ENCODE measurements around the gene AGAP1. TPM values are rescaled to one million over a fixed set of nuclear protein-coding genes. Genes with fewer than 3 reads are reported as not detected.

Gene AGAP1
- total RNA-seq, 2 donors from 2014 or later = 16.1 to 40.1 TPM

- Histone ChIP-seq H3K9me3 (no peaks in the 10 kb centered on the region), H3K27ac (no peak overlapping the region), H3K4me3 (no peak overlapping the region), H3K4me1 (replicated peaks) (no peaks in the 10 kb centered on the region), H3K36me3 (no peaks in the 10 kb centered on the region), H3K27me3 (replicated peaks; ENCODE audit: insufficient read depth) (no peaks in the 10 kb centered on the region)
- TF ChIP-seq POLR2A (IDR thresholded peaks at IDR 0.05) (no peak), POLR2AphosphoS5 (IDR thresholded peaks at IDR 0.05) (no peak)
- TF ChIP-seq, protein P1, sequence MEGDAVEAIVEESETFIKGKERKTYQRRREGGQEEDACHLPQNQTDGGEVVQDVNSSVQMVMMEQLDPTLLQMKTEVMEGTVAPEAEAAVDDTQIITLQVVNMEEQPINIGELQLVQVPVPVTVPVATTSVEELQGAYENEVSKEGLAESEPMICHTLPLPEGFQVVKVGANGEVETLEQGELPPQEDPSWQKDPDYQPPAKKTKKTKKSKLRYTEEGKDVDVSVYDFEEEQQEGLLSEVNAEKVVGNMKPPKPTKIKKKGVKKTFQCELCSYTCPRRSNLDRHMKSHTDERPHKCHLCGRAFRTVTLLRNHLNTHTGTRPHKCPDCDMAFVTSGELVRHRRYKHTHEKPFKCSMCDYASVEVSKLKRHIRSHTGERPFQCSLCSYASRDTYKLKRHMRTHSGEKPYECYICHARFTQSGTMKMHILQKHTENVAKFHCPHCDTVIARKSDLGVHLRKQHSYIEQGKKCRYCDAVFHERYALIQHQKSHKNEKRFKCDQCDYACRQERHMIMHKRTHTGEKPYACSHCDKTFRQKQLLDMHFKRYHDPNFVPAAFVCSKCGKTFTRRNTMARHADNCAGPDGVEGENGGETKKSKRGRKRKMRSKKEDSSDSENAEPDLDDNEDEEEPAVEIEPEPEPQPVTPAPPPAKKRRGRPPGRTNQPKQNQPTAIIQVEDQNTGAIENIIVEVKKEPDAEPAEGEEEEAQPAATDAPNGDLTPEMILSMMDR (IDR thresholded peaks at IDR 0.05) = no peak
- intact Hi-C loops (cut with DNase I) = no loop called here
- WGBS = 70% methylated on average over 4 of the region's 4 CpGs
- DNase-seq (ENCODE audit: low spot score) = no peak
These were observed 10.5 kb upstream of the AGAP1 start for GRCh38 chr2:235483313-235483712.

DNA sequence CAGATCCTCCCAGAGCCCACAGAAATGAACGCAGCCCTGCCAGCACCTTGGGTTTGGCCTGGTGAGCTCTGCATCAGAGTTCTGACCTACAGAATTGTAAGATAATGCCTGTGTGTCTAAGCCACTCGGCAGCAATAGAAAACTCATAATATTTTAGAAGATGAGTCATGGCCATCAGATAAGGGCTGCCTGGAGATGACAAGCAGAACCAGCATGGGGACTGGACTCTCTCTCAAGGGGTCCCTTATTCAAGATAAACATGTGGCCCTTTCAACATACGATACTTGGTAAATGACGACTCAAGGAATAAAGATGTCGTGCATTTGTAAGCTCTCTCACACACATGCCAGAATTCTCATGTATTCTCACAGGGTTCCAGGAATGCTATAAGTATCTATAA is 8.5 kb upstream of the AGAP1 start:
- DNase-seq (ENCODE audit: low spot score) = no peak
- Histone ChIP-seq H3K27me3 (replicated peaks; ENCODE audit: insufficient read depth) (no peaks in the 10 kb centered on the region), H3K27ac (no peak overlapping the region), H3K9me3 (no peaks in the 10 kb centered on the region), H3K4me3 (no peak overlapping the region), H3K4me1 (replicated peaks) (no peaks in the 10 kb centered on the region), H3K36me3 (no peaks in the 10 kb centered on the region)
- 80% methylated on average over 5 of the region's 5 CpGs for WGBS
- intact Hi-C loops (cut with DNase I) = no loop called here
- TF ChIP-seq POLR2AphosphoS5 (IDR thresholded peaks at IDR 0.05) (no peak), POLR2A (IDR thresholded peaks at IDR 0.05) (no peak)
- TF ChIP-seq, protein P1 (IDR thresholded peaks at IDR 0.05) = no peak

DNA sequence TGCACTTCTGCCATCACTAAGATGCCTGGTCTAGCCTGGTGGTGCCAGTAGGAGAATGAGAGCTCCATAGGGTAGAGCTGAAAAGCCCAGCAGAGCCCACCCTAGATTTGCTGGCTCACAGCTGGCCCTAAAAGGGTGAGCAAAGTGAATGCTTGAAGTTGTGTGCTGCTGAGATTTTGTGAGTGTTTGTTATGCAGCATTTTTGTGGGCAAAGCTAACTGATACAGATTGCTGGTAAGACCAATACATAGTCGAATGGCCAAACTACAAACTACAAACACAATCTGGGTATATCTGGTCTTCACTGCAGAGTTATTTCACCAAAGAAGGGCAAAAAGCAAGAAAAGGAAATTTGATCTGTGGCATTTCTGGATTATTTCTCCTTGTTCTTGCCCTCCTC is 7.1 kb upstream of the AGAP1 start:
- H3K4me1 ChIP-seq (replicated peaks) = no peaks in the 10 kb centered on the region
- TF ChIP-seq POLR2AphosphoS5 (IDR thresholded peaks at IDR 0.05) = no peak
- H3K9me3 ChIP-seq = no peaks in the 10 kb centered on the region
- H3K27me3 ChIP-seq (replicated peaks; ENCODE audit: insufficient read depth) = no peaks in the 10 kb centered on the region
- H3K36me3 ChIP-seq = no peaks in the 10 kb centered on the region
- no peak overlapping the region for H3K27ac ChIP-seq
- no peak for DNase-seq (ENCODE audit: low spot score)
- no peak overlapping the region for H3K4me3 ChIP-seq
- intact Hi-C loops (cut with DNase I) = no loop called here
- WGBS = 79% methylated on average over 1 of the region's 1 CpG

- TF ChIP-seq POLR2A (IDR thresholded peaks at IDR 0.05) = no peak
- no peak for TF ChIP-seq POLR2AphosphoS5 (IDR thresholded peaks at IDR 0.05)
- TF ChIP-seq, protein P1 (IDR thresholded peaks at IDR 0.05) = no peak
- H3K4me1 ChIP-seq (replicated peaks) = no peaks in the 10 kb centered on the region
- no peaks in the 10 kb centered on the region for H3K9me3 ChIP-seq
- WGBS = 88% methylated on average over 2 of the region's 2 CpGs
- no peaks in the 10 kb centered on the region for H3K36me3 ChIP-seq
- no peaks in the 10 kb centered on the region for H3K27me3 ChIP-seq (replicated peaks; ENCODE audit: insufficient read depth)
- intact Hi-C loops (cut with DNase I) = loop anchor here (5.0 to 10.0 kb wide), 2 partner anchors 175 to 1597 kb away; partner anchors contain the start of gene COPS8
- H3K27ac ChIP-seq = no peak overlapping the region
- H3K4me3 ChIP-seq = no peak overlapping the region
- DNase-seq (ENCODE audit: low spot score) = no peak
These were observed 3.9 kb upstream of the AGAP1 start for GRCh38 chr2:235489897-235490296.

DNA sequence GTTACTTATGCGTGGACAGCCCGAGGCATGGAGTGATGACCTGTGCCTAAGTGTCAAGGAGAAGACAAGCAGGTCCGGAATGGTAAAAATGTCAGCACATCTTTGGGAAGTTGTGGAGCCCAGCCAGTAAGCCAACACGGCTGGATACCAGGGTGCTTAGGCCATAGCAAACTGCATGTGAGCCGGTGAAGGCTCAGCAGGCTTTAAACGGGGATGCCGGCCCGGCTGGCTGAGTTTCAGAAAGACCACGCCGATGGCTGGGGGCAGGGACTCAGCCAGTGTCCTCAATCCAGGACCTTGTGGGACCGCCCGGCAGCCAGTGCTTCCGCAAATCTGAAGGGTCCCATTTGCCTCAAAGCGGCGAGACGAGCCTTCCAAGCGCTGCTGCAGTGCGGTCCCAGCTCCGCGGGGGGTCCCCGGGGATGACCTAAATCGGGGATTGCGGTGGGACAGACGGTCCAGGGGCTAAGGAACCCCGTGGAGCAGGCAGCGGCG is 946 bp upstream of the AGAP1 start:
- Histone ChIP-seq H3K9me3 (no peaks in the 10 kb centered on the region), H3K4me3 (peak overlapping the region; percentile 50 to 63), H3K4me1 (replicated peaks) (peaks cover 2% of the 10 kb centered on the region), H3K27ac (peak overlapping the region; percentile 69 to 88), H3K36me3 (no peaks in the 10 kb centered on the region), H3K27me3 (replicated peaks; ENCODE audit: insufficient read depth) (no peaks in the 10 kb centered on the region)
- TF ChIP-seq POLR2AphosphoS5 (IDR thresholded peaks at IDR 0.05) (no peak), POLR2A (IDR thresholded peaks at IDR 0.05) (no peak)
- TF ChIP-seq, protein P1 (IDR thresholded peaks at IDR 0.05) = no peak
- DNase-seq (ENCODE audit: low spot score) = no peak
- 31% methylated on average over 27 of the region's 27 CpGs for WGBS
- intact Hi-C loops (cut with DNase I) = loop anchor here (5.0 to 10.0 kb wide), 2 partner anchors 172 to 1594 kb away; partner anchors contain the start of gene COPS8
